ENCODE measurements around the gene ELMO3. TPM values are rescaled to one million over a fixed set of nuclear protein-coding genes. Genes with fewer than 3 reads are reported as not detected.

ELMO3 gene
- total and polyA plus RNA-seq, 2 of the 13 experiments (the other 11 are each of a cell fraction or from before 2014, with no cell fraction given) = 2.6 to 4.0 TPM

DNA sequence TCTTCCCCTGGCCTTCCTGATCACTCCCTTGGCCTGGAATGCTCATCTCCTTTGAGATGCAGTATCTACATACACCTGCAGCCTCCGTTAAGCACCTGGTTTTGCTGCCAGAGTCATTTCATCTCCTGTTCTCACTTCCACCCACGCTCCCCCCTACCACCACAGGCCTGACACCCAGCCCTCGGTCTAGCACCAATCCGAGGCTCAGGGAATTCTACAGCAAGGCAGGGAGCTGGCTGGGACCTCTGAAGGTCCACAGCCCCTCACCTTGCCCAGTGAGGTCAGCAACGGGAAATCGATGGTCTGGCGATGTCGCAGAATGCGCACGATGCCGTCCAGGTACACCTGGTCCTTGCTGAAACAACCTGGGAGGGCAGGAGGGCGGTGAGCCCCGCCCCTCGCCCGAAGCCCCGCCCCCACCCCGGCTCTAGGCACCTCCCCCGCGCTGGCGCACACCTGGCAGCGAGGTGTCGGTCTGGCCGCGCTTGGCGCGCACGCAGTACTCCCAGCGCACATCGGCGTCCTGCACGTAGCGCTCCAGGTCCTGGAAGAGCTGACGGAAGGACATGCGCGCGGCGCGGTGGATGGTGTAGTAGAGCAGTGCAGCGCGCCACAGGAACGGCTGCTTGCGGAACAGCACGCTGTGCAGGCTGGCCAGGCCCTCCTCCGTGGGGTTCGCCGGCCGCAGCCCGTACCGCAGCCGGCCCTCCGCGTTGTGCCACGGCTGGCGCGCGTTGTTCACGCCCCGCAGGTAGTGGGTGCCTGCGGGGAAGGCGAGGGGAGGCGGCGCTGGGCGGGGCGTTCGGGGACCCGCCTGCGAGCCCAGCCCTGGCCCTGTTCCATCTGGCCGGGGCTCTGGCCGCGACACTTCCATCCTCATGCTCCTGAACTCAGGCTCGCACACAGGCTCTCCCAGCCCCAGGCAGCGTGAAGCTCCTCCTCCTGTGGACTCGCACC is 20.9 kb upstream of the ELMO3 start (continued):
- TF ChIP-seq, protein P1, sequence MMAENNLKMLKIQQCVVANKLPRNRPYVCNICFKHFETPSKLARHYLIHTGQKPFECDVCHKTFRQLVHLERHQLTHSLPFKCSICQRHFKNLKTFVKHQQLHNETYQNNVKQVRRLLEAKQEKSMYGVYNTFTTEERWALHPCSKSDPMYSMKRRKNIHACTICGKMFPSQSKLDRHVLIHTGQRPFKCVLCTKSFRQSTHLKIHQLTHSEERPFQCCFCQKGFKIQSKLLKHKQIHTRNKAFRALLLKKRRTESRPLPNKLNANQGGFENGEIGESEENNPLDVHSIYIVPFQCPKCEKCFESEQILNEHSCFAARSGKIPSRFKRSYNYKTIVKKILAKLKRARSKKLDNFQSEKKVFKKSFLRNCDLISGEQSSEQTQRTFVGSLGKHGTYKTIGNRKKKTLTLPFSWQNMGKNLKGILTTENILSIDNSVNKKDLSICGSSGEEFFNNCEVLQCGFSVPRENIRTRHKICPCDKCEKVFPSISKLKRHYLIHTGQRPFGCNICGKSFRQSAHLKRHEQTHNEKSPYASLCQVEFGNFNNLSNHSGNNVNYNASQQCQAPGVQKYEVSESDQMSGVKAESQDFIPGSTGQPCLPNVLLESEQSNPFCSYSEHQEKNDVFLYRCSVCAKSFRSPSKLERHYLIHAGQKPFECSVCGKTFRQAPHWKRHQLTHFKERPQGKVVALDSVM (CRISPR knock-in tag; IDR thresholded peaks at IDR 0.05) = no peak
- TF ChIP-seq, protein P2, sequence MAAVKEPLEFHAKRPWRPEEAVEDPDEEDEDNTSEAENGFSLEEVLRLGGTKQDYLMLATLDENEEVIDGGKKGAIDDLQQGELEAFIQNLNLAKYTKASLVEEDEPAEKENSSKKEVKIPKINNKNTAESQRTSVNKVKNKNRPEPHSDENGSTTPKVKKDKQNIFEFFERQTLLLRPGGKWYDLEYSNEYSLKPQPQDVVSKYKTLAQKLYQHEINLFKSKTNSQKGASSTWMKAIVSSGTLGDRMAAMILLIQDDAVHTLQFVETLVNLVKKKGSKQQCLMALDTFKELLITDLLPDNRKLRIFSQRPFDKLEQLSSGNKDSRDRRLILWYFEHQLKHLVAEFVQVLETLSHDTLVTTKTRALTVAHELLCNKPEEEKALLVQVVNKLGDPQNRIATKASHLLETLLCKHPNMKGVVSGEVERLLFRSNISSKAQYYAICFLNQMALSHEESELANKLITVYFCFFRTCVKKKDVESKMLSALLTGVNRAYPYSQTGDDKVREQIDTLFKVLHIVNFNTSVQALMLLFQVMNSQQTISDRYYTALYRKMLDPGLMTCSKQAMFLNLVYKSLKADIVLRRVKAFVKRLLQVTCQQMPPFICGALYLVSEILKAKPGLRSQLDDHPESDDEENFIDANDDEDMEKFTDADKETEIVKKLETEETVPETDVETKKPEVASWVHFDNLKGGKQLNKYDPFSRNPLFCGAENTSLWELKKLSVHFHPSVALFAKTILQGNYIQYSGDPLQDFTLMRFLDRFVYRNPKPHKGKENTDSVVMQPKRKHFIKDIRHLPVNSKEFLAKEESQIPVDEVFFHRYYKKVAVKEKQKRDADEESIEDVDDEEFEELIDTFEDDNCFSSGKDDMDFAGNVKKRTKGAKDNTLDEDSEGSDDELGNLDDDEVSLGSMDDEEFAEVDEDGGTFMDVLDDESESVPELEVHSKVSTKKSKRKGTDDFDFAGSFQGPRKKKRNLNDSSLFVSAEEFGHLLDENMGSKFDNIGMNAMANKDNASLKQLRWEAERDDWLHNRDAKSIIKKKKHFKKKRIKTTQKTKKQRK (IDR thresholded peaks at IDR 0.05; ENCODE audit: low read length) = no peak
- TF ChIP-seq, protein P3, sequence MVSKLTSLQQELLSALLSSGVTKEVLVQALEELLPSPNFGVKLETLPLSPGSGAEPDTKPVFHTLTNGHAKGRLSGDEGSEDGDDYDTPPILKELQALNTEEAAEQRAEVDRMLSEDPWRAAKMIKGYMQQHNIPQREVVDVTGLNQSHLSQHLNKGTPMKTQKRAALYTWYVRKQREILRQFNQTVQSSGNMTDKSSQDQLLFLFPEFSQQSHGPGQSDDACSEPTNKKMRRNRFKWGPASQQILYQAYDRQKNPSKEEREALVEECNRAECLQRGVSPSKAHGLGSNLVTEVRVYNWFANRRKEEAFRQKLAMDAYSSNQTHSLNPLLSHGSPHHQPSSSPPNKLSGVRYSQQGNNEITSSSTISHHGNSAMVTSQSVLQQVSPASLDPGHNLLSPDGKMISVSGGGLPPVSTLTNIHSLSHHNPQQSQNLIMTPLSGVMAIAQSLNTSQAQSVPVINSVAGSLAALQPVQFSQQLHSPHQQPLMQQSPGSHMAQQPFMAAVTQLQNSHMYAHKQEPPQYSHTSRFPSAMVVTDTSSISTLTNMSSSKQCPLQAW (CRISPR knock-in tag; IDR thresholded peaks at IDR 0.05) = peak; percentile 30; the same call in 1 of the 2 replicates
- TF ChIP-seq ZNF878 (CRISPR knock-in tag; IDR thresholded peaks at IDR 0.05) (no peak), ZNF101 (CRISPR knock-in tag; IDR thresholded peaks at IDR 0.05; ENCODE audit: borderline replicate concordance, low read depth) (no peak; the same call in 1 of the 2 replicates), KDM5A (IDR thresholded peaks at IDR 0.05; ENCODE audit: borderline replicate concordance, low read length) (no peak), AKAP8 (CRISPR knock-in tag; IDR thresholded peaks at IDR 0.05) (peak; percentile 98), SP4 (CRISPR knock-in tag; IDR thresholded peaks at IDR 0.05) (peak; percentile 89), TBX3 (IDR thresholded peaks at IDR 0.05; ENCODE audit: borderline replicate concordance) (0 out of 2 replicates have a peak, but pooled peaks have one; percentile 29), KDM6A (CRISPR knock-in tag; IDR thresholded peaks at IDR 0.05; ENCODE audit: low read depth) (no peak), ZNF777 (CRISPR knock-in tag; IDR thresholded peaks at IDR 0.05) (peak; percentile 75), REPIN1 (CRISPR knock-in tag; IDR thresholded peaks at IDR 0.05; ENCODE audit: borderline replicate concordance, low read depth) (peak; percentile 46; the same call in 1 of the 2 replicates)
- TF ChIP-seq, protein P4, sequence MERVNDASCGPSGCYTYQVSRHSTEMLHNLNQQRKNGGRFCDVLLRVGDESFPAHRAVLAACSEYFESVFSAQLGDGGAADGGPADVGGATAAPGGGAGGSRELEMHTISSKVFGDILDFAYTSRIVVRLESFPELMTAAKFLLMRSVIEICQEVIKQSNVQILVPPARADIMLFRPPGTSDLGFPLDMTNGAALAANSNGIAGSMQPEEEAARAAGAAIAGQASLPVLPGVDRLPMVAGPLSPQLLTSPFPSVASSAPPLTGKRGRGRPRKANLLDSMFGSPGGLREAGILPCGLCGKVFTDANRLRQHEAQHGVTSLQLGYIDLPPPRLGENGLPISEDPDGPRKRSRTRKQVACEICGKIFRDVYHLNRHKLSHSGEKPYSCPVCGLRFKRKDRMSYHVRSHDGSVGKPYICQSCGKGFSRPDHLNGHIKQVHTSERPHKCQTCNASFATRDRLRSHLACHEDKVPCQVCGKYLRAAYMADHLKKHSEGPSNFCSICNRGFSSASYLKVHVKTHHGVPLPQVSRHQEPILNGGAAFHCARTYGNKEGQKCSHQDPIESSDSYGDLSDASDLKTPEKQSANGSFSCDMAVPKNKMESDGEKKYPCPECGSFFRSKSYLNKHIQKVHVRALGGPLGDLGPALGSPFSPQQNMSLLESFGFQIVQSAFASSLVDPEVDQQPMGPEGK (CRISPR knock-in tag; IDR thresholded peaks at IDR 0.05) = no peak
- TF ChIP-seq, protein P5, sequence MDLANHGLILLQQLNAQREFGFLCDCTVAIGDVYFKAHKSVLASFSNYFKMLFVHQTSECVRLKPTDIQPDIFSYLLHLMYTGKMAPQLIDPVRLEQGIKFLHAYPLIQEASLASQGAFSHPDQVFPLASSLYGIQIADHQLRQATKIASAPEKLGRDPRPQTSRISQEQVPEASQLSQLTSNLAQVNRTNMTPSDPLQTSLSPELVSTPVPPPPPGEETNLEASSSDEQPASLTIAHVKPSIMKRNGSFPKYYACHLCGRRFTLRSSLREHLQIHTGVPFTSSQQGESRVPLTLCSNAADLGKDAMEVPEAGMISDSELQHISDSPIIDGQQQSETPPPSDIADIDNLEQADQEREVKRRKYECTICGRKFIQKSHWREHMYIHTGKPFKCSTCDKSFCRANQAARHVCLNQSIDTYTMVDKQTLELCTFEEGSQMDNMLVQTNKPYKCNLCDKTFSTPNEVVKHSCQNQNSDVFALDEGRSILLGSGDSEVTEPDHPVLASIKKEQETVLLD (CRISPR knock-in tag; IDR thresholded peaks at IDR 0.05; ENCODE audit: low read depth) = no peak

All from HepG2 (cell line).